CD4-positive, alpha-beta T cell treated with Interferon gamma for 1 hour (primary cell): ENCODE data around the gene TBC1D22A.

ENCODE experiments used
- DNase-seq: peaks from one replicate; pipeline ENCODE4 v3.0.0-alpha.2; 2020

TBC1D22A gene

GRCh38 chr22:47000888-47001287 is 238.4 kb downstream of the TBC1D22A start:
- no peak for DNase-seq

- DNase-seq = no peak
Measured at GRCh38 chr22:47001288-47001687, 238.8 kb downstream of the TBC1D22A start.

GRCh38 chr22:47002692-47003091 is 240.2 kb downstream of the TBC1D22A start:
- DNase-seq = no peak

DNA sequence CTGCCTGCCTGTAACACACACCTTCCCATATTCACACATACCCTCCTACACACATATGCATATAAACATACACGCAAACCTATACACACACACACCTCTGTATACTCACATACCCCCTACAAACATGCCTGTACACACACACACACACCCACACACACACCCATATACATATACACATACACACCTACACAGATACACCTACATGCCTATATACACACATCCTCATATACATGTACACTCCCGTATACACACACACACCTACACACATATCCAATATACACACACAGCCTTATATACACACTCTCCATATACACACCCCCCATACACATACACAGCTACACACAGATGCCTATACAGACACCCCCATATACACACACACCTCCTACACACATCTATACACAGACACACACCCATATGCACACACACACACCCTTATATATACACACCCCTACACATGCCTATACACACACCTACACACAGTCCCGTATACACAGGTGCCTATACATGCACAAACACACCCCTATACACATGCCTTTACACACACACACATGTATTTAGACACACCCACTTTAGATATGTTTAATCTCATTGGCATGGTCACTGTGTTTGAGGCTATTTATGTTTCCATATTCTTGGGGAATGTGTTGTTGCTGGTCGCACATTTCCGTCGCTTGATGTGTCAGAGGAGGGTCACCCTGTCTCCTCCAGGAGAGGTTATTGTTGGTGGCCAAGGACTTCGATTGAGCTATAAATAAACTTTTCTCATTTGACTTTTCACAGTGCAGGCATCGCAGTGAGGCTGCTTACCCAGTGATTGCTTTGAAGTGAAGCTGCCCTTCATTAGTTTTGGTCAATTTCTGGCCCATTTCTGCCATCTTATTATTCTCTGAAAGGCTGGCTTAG is 243.3 kb downstream of the TBC1D22A start:
- DNase-seq = no peak

GRCh38 chr22:47006433-47006832 is 244.0 kb downstream of the TBC1D22A start:
- DNase-seq = no peak

DNA sequence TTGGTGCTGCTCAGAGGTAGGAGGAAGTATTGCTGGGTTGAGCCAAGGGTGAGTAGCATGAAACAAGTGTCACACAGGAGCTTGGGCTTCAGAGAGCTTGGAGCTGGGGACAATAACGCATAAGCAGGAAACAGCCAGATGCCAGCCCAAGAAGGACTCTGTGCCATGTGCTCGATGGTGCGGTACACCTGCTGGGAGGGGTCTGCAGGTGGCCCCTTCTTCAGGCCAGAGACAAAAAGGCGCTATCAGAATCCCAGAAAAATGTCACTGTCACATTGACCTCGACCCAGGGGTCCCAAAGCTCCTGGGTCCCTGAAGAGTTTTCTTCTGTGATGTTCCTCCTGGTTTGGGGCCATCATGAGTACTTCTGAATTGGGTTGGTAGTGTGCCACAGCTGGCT is 244.4 kb downstream of the TBC1D22A start:
- no peak for DNase-seq

DNA sequence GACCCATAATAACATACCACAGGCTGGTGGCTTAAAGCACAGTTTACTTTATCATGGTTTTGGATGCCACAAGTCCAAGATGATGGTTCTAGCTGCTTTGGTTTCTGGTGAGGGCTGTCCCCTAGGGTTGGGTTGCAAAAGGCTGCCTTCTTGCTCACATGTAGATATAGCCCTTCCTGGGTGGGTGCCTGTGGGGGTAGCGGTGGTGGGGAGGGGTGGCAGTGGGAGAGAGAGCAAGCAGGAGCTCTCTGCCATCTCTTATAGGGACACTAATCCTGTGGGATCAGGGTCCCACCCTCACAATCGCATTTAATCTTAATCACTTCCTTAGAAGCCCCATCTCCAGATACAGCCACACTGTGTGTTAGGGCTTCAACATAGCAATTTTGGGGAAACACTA is 245.0 kb downstream of the TBC1D22A start:
- no peak for DNase-seq

DNA sequence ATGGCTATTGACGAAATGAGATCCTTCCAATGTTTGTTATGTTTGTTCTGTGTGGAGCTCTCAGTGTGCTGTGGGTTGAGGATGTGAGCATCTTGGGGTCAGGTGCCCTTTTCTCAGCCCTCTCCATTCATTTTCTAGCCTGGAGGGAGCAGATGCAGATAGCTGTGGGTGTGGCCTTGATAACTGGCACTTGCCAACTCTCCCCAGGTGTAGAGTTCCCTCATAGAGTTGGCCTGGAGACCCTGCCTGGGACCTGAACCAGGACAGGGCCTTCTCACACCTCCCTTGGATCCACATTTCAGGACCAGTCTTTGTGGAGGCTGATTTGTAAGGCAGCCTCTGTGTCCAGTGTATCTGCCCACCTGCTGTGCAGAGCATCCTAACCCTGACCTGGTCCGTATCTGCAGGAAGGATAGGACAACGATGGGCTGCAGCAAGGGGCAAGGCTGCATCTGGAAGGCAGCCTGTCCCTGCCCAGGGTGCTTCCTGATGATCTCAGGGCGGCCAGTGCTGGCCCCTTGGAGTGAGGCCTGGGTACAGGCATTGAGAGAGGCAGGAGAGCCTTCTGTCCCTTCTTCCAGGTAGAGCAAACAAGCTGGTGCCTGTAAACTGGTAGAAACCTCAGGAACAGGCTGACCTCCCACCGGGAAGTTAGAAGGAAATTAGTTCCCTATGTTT is 245.9 kb downstream of the TBC1D22A start:
- no peak for DNase-seq

DNA sequence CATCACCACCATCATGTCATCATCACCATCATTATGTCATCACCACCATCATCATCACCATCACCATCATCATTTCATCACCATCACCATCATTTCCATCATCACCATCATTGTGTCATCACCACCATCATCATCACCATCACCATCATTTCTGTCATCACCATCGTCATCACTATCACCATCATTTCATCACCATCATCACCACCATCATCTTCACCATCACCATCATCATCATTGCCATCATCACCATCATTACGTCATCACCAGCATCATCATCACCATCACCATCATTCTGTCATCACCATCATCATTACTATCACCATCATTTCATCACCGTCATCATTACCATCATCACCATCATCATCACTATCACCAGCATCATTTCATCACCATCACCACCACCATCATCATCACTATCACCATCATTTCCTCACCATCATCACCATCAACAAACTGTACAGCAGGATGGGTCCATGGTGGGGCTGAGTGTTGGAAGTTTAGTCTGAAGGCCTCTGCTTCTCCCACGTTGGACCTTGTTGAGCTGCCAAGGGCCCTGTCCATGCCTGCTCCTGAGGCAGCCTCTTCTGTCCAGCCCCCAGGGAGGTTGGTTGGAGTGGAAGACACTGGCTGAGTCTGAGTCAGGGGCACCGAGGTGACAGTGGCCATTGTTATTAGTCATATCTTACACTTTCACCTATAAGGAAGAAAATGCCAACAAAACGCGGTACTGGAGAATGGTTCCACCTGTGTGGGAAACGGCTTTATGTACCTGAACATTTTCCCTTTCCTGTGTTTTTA is 247.1 kb downstream of the TBC1D22A start:
- no peak for DNase-seq

GRCh38 chr22:47010211-47010610 is 247.8 kb downstream of the TBC1D22A start:
- DNase-seq = no peak

GRCh38 chr22:47011131-47011858 is 248.8 kb downstream of the TBC1D22A start:
- no peak for DNase-seq

DNA sequence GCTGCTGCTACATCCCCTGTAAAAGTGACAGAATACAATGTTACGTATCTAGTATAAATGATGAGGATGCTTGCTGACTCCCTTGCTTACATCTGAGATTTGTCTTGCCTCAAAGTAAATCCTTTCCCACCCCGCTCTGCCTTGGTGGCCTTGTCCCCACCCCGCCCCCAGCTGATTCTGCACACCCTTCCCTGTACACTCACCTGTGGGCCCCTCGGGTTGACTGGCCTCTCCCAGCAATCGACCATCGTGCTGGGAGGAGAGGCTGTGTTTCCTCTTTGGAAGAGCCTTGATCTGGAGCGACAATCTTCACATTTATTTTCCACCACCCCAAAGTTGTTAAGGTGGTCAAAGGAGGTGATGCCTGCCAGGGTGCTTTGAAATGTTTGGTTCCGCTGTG is 249.4 kb downstream of the TBC1D22A start:
- no peak for DNase-seq

- DNase-seq = no peak
Measured at GRCh38 chr22:47012589-47013370, 250.3 kb downstream of the TBC1D22A start.

DNA sequence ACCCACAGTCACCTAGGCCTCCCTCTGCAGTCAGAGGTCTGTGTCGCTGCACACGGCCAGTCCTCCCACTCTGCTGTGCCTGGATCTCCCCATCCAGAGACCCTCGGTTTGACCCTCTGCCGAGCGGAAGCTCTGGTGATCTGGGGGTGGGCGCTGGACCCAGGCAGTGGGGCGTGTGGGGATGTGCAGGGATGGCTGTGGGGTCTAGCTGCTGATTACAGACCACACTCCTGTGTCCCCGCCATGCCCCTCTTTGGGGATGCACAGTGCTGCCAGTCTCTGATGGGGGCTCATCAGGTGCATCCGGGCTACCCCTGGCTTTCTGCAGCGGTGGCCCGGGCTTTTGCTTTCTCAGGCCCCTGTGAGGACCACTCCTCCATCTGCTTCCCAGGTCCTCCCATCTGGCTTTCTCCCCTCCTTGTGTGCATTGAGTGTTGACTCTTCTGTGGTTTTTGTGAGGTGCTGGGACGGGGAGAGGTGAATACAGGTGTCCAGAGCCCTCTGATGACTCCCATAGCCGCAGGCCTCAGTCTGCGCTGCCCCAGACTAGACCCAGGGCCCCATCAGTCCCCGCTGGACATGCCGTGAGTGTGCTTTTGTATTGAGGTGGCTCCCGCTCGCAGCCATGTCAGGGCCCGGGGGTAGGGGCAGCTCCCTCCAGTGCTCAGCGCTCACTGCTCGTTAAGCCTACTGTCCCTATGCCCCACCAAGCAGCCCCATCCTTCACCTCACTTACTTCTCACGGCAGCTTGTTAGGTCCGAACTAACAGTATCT is 251.6 kb downstream of the TBC1D22A start:
- DNase-seq = no peak

DNA sequence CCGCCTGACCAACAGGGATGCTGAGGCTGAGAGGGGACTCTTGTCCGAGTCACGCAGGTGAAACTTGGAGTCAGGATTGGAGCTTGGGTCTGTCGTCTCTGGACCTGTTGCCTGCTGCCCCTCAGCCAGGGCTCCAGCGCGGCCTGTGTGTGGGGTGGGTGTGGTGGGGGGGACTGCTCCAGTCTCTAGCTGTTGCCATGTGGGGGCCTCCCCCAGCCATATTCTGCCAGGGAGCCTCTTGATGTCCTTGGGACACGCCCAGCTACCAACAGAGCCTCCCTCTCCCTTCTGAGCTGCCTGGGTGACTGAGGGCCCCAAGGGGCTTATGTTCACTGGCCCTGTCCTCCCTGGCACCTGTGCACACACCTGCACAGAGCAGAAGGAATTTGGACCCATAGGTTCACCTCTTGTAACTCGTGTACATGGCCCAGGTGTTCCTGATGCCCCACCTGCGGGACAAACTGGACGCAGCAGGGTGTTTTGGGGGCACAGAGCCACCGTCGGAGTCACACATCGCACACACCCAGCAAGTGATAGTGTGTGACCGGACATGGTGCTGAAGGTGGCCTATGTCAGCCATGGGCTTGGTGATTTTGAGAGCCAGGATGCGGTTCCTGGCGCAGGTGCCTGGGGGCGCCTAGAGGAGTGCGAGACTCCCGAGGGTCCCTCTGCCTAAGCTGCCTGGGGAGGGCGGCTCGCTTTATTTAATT is 252.3 kb downstream of the TBC1D22A start:
- no peak for DNase-seq

GRCh38 chr22:47015589-47016178 is 253.2 kb downstream of the TBC1D22A start:
- DNase-seq = no peak

DNA sequence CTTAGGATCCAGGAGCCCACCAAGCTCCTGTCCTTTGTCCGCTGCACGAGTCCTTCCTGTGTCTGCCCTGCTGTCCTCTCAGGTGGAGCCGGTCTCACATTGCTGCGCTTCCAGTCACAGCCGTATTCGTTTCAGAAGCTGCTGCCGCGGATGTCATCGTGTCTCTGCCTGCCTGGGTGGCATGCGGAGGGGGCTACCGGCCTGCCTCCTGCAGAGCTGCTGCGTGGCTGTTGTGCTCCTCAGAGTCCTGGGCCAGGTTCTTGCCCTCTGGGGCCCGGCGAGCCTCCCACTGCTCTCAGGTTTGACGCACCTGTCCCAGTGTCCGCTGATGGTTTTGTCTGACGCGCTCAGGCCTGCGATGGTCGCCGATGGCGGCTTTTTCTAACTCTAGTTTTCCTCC is 254.2 kb downstream of the TBC1D22A start:
- DNase-seq = no peak

DNA sequence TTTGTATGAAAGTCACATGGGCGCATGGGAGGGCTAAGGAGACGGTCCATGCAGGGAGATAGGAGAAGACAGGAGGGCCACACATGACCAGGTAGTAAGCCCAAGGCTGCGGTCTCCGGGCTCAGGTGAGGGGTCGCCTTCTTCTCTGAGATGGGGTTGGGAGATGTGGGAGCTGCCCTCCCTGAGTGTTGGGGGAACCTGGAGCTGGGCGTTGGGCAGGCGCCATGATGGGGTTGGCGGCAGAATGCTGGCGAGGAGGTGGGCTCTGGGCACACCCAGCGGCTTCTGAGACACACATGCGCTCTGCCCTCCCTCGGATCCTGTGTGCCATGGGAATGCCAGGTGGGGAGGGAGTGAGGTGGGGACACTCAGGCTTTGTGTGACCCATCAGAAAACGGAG is 254.8 kb downstream of the TBC1D22A start:
- DNase-seq = no peak

DNA sequence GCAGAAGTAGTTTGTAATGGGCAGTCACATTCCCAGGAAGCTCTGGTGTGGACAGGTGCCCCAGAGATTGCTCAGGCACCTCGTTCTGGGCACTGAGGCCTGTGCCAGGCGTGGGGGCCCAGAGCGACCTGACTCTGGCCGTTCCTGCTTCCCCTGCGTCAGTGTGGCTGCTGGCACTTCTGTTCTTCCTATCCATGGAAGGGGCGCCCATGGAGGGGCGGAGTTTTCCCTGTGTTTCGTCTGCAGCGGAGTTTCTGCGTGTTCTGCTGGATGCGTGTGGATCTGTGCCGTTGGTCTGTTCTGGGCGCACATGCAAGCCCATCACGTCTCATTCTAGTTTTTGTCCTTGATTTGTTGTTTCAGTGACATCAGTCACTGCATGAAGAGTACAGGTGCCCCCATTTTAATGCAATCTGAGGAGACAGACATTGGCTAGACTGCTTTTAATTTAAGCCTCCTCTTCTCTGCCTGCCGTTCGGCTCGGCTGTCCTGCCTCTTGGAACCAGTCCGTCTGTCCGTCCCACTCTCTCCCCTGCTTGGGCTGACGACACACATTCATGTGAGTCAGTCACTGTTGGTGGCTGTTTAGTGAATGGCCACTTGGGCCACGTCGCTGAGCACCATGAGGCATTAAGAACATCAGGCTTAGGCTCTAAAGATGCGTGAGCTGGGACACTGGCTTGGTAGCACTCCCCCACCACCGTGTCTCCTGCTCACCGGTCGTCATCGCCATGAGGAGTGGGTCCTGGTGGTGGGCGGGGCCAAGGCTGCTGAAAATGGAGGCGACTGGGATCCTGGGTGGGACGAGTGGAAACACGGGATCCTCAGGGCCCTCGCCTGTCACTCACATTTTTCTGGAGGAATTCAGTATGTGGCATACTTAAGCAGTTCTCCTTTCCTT is 255.8 kb downstream of the TBC1D22A start:
- DNase-seq = no peak
